Tibial artery (tissue), 4 donors: ENCODE measurements around the gene STRA6.

Source experiments
- DNase-seq, 2 donors: peaks; one replicate each; pipeline ENCODE4 v3.0.0-alpha.2; 2019
- H3K27ac ChIP-seq, 2 donors: fragments of 200-600 bp; sonication (generic) in 1 of 2; 1 replicate in 1 of 2; 2 replicates in 1 of 2; pipeline ENCODE4 v1.5.1; 2018 to 2019; ENCODE audit warnings: mild to moderate bottlenecking in 1 of 2
- H3K27me3 ChIP-seq, 2 donors: fragments of 200-600 bp; sonication (generic) in 1 of 2; one replicate each; pipeline versions ENCODE4 v1.5.1 to v1.6.0; 2016 to 2019
- H3K36me3 ChIP-seq, 3 donors: fragments of 200-600 bp; sonication (generic) in 2 of 3; one replicate each; pipeline ENCODE4 v1.5.1; 2016 to 2019; ENCODE audit warnings: mild to moderate bottlenecking in 2 of 3
- H3K4me1 ChIP-seq, 4 donors: fragments of 200-600 bp; sonication (generic) in 2 of 4; 1 replicate in 3 of 4; 2 replicates in 1 of 4; pipeline ENCODE4 v1.5.1; 2016 to 2019
- H3K4me3 ChIP-seq, 2 donors: fragments of 200-600 bp; sonication (generic) in 1 of 2; 1 replicate in 1 of 2; 2 replicates in 1 of 2; pipeline ENCODE4 v1.5.1; 2018 to 2019; ENCODE audit warnings: mild to moderate bottlenecking in 2 of 2
- H3K9me3 ChIP-seq, 3 donors: fragments of 200-600 bp; sonication (generic) in 1 of 3; one replicate each; pipeline ENCODE4 v1.5.1; 2016 to 2019
- CTCF ChIP-seq, 2 experiments: fragments of 200-600 bp in 1 of 2; fragments of 450-650 bp in 1 of 2; IDR thresholded peaks; one replicate each; pipeline ENCODE4 v1.5.1; 2017 to 2019; ENCODE audit warnings: antibody characterized with exemption in 2 of 2, mild to moderate bottlenecking in 1 of 2, moderate library complexity in 1 of 2
- intact Hi-C: fragments of 100-400 bp; cut with DNase I; formaldehyde crosslinking; loops from one replicate; pipeline ENCODE4 v1.15.0; 2023; ENCODE audit warnings: low total_unique reads

The STRA6 gene

DNA sequence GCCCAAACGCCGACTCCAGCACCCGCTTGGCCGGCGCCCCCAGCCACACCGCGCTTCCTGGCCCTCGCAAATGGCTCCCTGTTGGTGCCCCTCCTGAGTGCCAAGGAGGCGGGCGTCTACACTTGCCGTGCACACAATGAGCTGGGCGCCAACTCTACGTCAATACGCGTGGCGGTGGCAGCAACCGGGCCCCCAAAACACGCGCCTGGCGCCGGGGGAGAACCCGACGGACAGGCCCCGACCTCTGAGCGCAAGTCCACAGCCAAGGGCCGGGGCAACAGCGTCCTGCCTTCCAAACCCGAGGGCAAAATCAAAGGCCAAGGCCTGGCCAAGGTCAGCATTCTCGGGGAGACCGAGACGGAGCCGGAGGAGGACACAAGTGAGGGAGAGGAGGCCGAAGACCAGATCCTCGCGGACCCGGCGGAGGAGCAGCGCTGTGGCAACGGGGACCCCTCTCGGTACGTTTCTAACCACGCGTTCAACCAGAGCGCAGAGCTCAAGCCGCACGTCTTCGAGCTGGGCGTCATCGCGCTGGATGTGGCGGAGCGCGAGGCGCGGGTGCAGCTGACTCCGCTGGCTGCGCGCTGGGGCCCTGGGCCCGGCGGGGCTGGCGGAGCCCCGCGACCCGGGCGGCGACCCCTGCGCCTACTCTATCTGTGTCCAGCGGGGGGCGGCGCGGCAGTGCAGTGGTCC, 68.7 kb downstream of the STRA6 start:
- Histone ChIP-seq H3K36me3 (no peaks in the 10 kb centered on the region), H3K27ac (no peak overlapping the region), H3K9me3 (peaks cover 0 to 17% (median 5%) of the 10 kb centered on the region in 3 donors), H3K4me3 (no peak overlapping the region), H3K4me1 (peaks cover 0 to 57% (median 40%) of the 10 kb centered on the region in 4 donors), H3K27me3 (peaks cover 0 to 91% of the 10 kb centered on the region in 2 donors)
- intact Hi-C loops: no loop called here
- no peak for DNase-seq
- TF ChIP-seq CTCF (IDR thresholded peaks at IDR 0.05): no peak

GRCh38 chr15:74132681-74133651, 69.6 kb downstream of the STRA6 start:
- H3K27ac ChIP-seq: no peak overlapping the region
- no peaks in the 10 kb centered on the region for H3K36me3 ChIP-seq
- no peak for TF ChIP-seq CTCF (IDR thresholded peaks at IDR 0.05)
- peaks cover 0 to 96% of the 10 kb centered on the region in 2 donors for H3K27me3 ChIP-seq
- H3K4me1 ChIP-seq: peaks cover 0 to 66% (median 46%) of the 10 kb centered on the region in 4 donors
- peaks cover 0 to 17% (median 5%) of the 10 kb centered on the region in 3 donors for H3K9me3 ChIP-seq
- intact Hi-C loops: no loop called here
- DNase-seq: no peak
- H3K4me3 ChIP-seq: no peak overlapping the region

DNA sequence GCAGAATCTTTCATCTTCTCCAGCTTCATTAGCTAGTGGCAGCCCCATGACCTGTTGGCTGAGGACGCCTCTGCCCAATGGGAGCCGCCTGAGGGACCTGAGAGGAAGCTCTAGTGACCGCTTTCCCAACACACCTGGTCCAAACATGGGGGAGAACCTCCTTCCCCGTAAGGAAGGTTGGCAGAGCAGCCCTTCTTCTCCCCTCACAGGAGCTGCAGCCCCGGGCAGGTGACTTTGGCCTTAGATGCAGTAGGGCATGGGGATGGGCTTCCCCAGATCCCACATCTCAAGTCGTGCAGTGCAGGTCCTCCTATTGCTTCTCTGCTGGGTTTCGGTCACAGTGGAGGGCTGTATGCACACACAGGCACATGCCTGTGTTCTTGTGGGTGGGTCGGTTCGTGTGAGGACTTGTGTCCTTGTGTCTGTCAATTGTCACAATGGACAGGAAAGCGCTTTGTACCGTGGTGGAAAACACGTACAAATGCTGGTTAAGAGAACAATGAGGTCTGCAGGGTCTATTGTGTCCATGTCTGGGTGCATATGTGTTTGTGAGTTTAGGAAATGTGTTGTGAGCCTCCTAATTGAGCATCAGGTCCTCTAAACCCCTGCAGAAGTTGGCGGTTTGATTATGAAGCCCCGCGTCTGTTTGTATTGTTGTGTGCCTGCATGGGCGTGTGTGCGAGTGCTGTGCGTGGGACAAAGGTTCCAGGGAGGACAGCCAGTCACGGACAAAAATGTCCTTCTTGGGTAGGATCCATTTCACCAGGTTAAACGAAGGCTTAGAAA, 70.8 kb downstream of the STRA6 start:
- no peak for DNase-seq
- Histone ChIP-seq H3K36me3 (no peaks in the 10 kb centered on the region), H3K27ac (no peak overlapping the region), H3K4me1 (peaks cover 0 to 66% (median 44%) of the 10 kb centered on the region in 4 donors), H3K9me3 (peaks cover 0 to 17% (median 5%) of the 10 kb centered on the region in 3 donors), H3K27me3 (peaks cover 0 to 90% of the 10 kb centered on the region in 2 donors), H3K4me3 (no peak overlapping the region)
- no peak for TF ChIP-seq CTCF (IDR thresholded peaks at IDR 0.05)
- intact Hi-C loops: no loop called here

GRCh38 chr15:74130849-74131627, 71.5 kb downstream of the STRA6 start:
- H3K27me3 ChIP-seq: peaks cover 0 to 90% of the 10 kb centered on the region in 2 donors
- H3K36me3 ChIP-seq: no peaks in the 10 kb centered on the region
- no peak overlapping the region for H3K4me3 ChIP-seq
- DNase-seq: no peak
- no peak overlapping the region for H3K27ac ChIP-seq
- TF ChIP-seq CTCF (IDR thresholded peaks at IDR 0.05): no peak
- peaks cover 0 to 59% (median 38%) of the 10 kb centered on the region in 4 donors for H3K4me1 ChIP-seq
- peaks cover 0 to 17% (median 5%) of the 10 kb centered on the region in 3 donors for H3K9me3 ChIP-seq
- intact Hi-C loops: no loop called here
